WTC11 (cell line): ENCODE results near the gene EFHC2.

Experiments used
- ATF2 ChIP-seq: sonication (generic); formaldehyde crosslinking; IDR thresholded peaks from 2 replicates; pipeline ENCODE4 v1.8.1; 2022; ENCODE audit warnings: low read depth, missing genetic modification reagents, borderline replicate concordance
- CREM ChIP-seq: sonication (generic); formaldehyde crosslinking; IDR thresholded peaks from 2 replicates; pipeline ENCODE4 v1.8.1; 2022; ENCODE audit warnings: mild to moderate bottlenecking, missing genetic modification reagents, moderate library complexity
- CTCF ChIP-seq: fragments of 200-600 bp; IDR thresholded peaks from 2 replicates; pipeline ENCODE4 v1.8.0; 2022; ENCODE audit warnings: antibody characterized with exemption
- E2F4 ChIP-seq: sonication (generic); formaldehyde crosslinking; IDR thresholded peaks from 2 replicates; pipeline ENCODE4 v1.8.1; 2022; ENCODE audit warnings: low read depth, mild to moderate bottlenecking, moderate library complexity, missing genetic modification reagents, borderline replicate concordance
- ZNF138 ChIP-seq: sonication (generic); formaldehyde crosslinking; conservative IDR thresholded peaks from 2 replicates; pipeline ENCODE4 v1.8.1; 2022; ENCODE audit warnings: mild to moderate bottlenecking, moderate library complexity, missing genetic modification reagents
- ZNF232 ChIP-seq: sonication (generic); formaldehyde crosslinking; IDR thresholded peaks from 2 replicates; pipeline ENCODE4 v1.8.0; 2022; ENCODE audit warnings: mild to moderate bottlenecking, missing genetic modification reagents

GRCh38 chrX:44106864-44107263, 236.6 kb downstream of the EFHC2 start:
- TF ChIP-seq ATF2 (CRISPR knock-in tag) (no peak), CTCF (no peak), ZNF138 (CRISPR knock-in tag) (no peak), ZNF232 (CRISPR knock-in tag) (no peak), E2F4 (CRISPR knock-in tag) (no peak), CREM (no peak)
